DND-41 (cell line): Measurements from ENCODE around the gene PNMA5.
"Not testable (repeated sequence)": the region's sequence is repeated elsewhere in the genome, so short reads cannot be mapped to it uniquely, and the experiment has no call there.

Experiments used
- ATAC-seq: fragments of 200-7000 bp; cut with Tn5 transposase; 3 replicates; pipeline ENCODE4 v1.9.1; 2021; ENCODE audit warnings: low read depth; ENCODE audit not compliant: insufficient read depth
- DNase-seq: peaks from one replicate; pipeline ENCODE4 v3.0.0-alpha.2; 2020
- H2AFZ ChIP-seq: 2 replicates; pipeline ENCODE4 v1.6.0; 2012; ENCODE audit warnings: low read depth, low read length
- H3K27ac ChIP-seq: 2 replicates; pipeline ENCODE4 v1.5.1; 2012; ENCODE audit warnings: low read length, inconsistent platforms
- H3K27me3 ChIP-seq: fragments of 200-600 bp; sonication (generic); 2 replicates; pipeline ENCODE4 v1.6.0; 2012; ENCODE audit warnings: low read length, mild to moderate bottlenecking, inconsistent platforms; ENCODE audit not compliant: insufficient read depth, poor library complexity
- H3K36me3 ChIP-seq: 2 replicates; pipeline ENCODE4 v1.5.1; 2012; ENCODE audit warnings: low read length, inconsistent platforms; ENCODE audit not compliant: insufficient read depth
- H3K4me1 ChIP-seq: 2 replicates; pipeline ENCODE4 v1.5.1; 2012; ENCODE audit warnings: mild to moderate bottlenecking, low read length; ENCODE audit not compliant: insufficient read depth
- H3K4me2 ChIP-seq: 2 replicates; pipeline ENCODE4 v1.6.0; 2012; ENCODE audit warnings: mild to moderate bottlenecking, moderate library complexity, low read length, inconsistent platforms; ENCODE audit not compliant: insufficient read depth
- H3K4me3 ChIP-seq, 2 experiments: fragments of 200-600 bp in 1 of 2; shearing (Covaris generic) in 1 of 2; 2 replicates each; pipeline ENCODE4 v1.5.1; 2012 to 2016; ENCODE audit warnings: inconsistent platforms in 2 of 2, low read length in 2 of 2, mild to moderate bottlenecking in 2 of 2, low read depth in 1 of 2, moderate library complexity in 1 of 2
- H3K79me2 ChIP-seq: 2 replicates; pipeline ENCODE4 v1.6.0; 2012; ENCODE audit warnings: low read length, inconsistent platforms; ENCODE audit not compliant: insufficient read depth
- H3K9ac ChIP-seq: 2 replicates; pipeline ENCODE4 v1.6.0; 2012; ENCODE audit warnings: low read depth, mild to moderate bottlenecking, inconsistent platforms, low read length, moderate library complexity
- H3K9me3 ChIP-seq: 2 replicates; pipeline ENCODE4 v1.5.1; 2012; ENCODE audit warnings: low read length, moderate library complexity, mild to moderate bottlenecking, inconsistent platforms; ENCODE audit not compliant: insufficient read depth, severe bottlenecking
- H4K20me1 ChIP-seq: 2 replicates; pipeline ENCODE4 v1.6.0; 2012; ENCODE audit warnings: low read length; ENCODE audit not compliant: insufficient read depth
- EZH2 ChIP-seq: IDR thresholded peaks from 3 replicates; pipeline ENCODE4 v1.6.1; 2012; ENCODE audit warnings: borderline replicate concordance, low read depth, mild to moderate bottlenecking, moderate library complexity, low read length, inconsistent platforms; ENCODE audit not compliant: severe bottlenecking
- TF ChIP-seq, protein P1 (sequence below): IDR thresholded peaks from 2 replicates; pipeline ENCODE4 v1.5.1; 2012; ENCODE audit warnings: borderline replicate concordance, low read length, moderate library complexity, mild to moderate bottlenecking; ENCODE audit not compliant: poor library complexity, severe bottlenecking; ENCODE audit errors: extremely low read depth

PNMA5 gene

DNA sequence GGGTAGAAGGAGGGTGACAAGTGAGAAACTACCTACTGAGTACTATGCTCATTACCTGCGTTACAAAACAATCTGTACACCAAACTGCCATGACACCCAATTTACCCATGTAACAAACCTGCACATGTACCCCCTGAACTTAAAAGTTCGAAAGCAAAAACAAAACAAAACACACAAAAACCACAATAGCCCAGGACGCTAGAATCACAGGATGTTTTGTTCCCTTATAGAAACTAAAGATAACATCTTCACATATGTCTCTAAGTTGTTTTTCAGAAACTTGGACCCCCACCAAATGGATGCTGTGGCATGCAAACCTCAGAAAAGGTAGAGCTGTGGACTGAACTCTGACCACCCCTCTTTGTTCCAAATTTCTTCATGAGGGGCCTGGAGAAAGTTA lies 25.2 kb upstream of the PNMA5 start:
- no peak for DNase-seq
- H3K4me1 ChIP-seq, result no peaks in the 10 kb centered on the region
- H3K4me3 ChIP-seq, result no peak overlapping the region
- TF ChIP-seq, protein P1, sequence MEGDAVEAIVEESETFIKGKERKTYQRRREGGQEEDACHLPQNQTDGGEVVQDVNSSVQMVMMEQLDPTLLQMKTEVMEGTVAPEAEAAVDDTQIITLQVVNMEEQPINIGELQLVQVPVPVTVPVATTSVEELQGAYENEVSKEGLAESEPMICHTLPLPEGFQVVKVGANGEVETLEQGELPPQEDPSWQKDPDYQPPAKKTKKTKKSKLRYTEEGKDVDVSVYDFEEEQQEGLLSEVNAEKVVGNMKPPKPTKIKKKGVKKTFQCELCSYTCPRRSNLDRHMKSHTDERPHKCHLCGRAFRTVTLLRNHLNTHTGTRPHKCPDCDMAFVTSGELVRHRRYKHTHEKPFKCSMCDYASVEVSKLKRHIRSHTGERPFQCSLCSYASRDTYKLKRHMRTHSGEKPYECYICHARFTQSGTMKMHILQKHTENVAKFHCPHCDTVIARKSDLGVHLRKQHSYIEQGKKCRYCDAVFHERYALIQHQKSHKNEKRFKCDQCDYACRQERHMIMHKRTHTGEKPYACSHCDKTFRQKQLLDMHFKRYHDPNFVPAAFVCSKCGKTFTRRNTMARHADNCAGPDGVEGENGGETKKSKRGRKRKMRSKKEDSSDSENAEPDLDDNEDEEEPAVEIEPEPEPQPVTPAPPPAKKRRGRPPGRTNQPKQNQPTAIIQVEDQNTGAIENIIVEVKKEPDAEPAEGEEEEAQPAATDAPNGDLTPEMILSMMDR, result no peak
- TF ChIP-seq EZH2, result no peak
- H3K9me3 ChIP-seq, result no peaks in the 10 kb centered on the region
- no peaks in the 10 kb centered on the region for H3K27me3 ChIP-seq
- H3K27ac ChIP-seq, result no peak overlapping the region
- H4K20me1 ChIP-seq, result no peaks in the 10 kb centered on the region
- no peak overlapping the region for H3K4me2 ChIP-seq
- no peak for ATAC-seq
- no peak overlapping the region for H2AFZ ChIP-seq
- H3K9ac ChIP-seq, result no peak overlapping the region
- H3K36me3 ChIP-seq, result no peaks in the 10 kb centered on the region
- H3K79me2 ChIP-seq, result no peaks in the 10 kb centered on the region

- H3K79me2 ChIP-seq, ATAC-seq, H4K20me1 ChIP-seq, H3K27ac ChIP-seq, H3K4me2 ChIP-seq, H3K36me3 ChIP-seq, H2AFZ ChIP-seq, H3K4me3 ChIP-seq, H3K9me3 ChIP-seq, H3K9ac ChIP-seq, DNase-seq, H3K27me3 ChIP-seq, H3K4me1 ChIP-seq: not testable (repeated sequence)
These were observed 23.3 kb upstream of the PNMA5 start for GRCh38 chrX:153017174-153017573.

DNA sequence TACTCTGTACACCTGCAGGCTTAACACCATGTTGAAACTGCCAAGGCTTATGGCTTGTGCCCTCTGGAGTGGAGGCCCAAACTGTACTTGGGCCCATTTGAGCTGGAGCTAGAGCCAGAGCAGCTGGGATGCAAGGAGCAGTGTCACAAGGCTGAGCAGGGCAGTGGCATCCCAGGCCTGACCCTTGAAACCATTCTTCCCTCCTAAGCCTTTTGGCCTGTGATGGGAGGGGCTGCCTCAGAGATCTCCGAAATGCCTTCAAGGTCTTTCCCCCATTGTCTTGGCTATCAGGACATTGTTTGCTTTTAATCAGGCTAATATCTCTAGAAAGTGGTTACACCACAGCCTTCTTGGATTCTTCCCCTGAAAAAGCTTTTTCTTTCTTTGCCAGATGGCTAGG lies 10.9 kb upstream of the PNMA5 start:
- Histone ChIP-seq H3K9me3 (no peaks in the 10 kb centered on the region), H3K4me2 (no peak overlapping the region), H3K4me1 (no peaks in the 10 kb centered on the region), H2AFZ (no peak overlapping the region), H3K36me3 (no peaks in the 10 kb centered on the region), H3K27ac (no peak overlapping the region), H4K20me1 (no peaks in the 10 kb centered on the region), H3K9ac (no peak overlapping the region), H3K4me3 (no peak overlapping the region), H3K27me3 (no peaks in the 10 kb centered on the region), H3K79me2 (no peaks in the 10 kb centered on the region)
- ATAC-seq, result no peak
- TF ChIP-seq, protein P1, result no peak
- no peak for TF ChIP-seq EZH2
- no peak for DNase-seq

DNA sequence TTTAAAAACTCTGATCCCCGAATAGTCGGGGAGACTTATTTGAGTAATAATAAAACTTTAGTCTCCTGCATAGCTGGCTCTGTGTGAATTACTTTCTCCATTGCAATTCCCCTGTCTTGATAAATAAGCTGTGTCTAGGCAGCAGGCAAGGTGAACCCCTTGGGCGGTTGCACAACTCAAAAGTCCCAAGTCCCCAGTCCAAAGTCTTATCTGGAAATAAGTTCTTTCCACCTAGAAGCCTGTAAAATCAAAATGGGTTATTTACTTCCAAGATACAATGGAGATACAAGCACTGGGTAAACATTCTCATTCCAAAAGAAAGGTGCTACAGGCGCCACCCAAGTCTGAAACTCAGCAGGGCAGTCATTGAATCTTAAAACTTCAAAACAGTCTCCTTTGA lies 10.1 kb upstream of the PNMA5 start:
- no peaks in the 10 kb centered on the region for H3K27me3 ChIP-seq

GRCh38 chrX:153002182-153002581 lies 8.3 kb upstream of the PNMA5 start:
- not testable (repeated sequence) for H3K4me1 ChIP-seq, H3K27me3 ChIP-seq, ATAC-seq, H3K79me2 ChIP-seq, H3K27ac ChIP-seq, H3K9me3 ChIP-seq, DNase-seq, H3K9ac ChIP-seq, H4K20me1 ChIP-seq, H2AFZ ChIP-seq, H3K4me3 ChIP-seq, H3K36me3 ChIP-seq, H3K4me2 ChIP-seq

More for the DNA sequence above, 10.1 kb upstream of the PNMA5 start:
- Histone ChIP-seq H3K9ac (no peak overlapping the region), H3K36me3 (no peaks in the 10 kb centered on the region), H3K9me3 (no peaks in the 10 kb centered on the region), H3K4me1 (no peaks in the 10 kb centered on the region), H2AFZ (no peak overlapping the region), H3K27ac (no peak overlapping the region), H3K4me2 (no peak overlapping the region), H3K79me2 (no peaks in the 10 kb centered on the region), H3K4me3 (no peak overlapping the region), H4K20me1 (no peaks in the 10 kb centered on the region)
- ATAC-seq, result no peak
- DNase-seq, result no peak
- TF ChIP-seq, protein P1, result no peak
- TF ChIP-seq EZH2, result no peak
